Endothelial cell (in vitro differentiated cells): Measurements from ENCODE around the gene REPS2. TPM values are rescaled to one million over a fixed set of nuclear protein-coding genes. Genes with fewer than 3 reads are reported as not detected.

ENCODE experiments used
- DNase-seq: peaks from one replicate; pipeline ENCODE4 v3.0.0; 2021; ENCODE audit warnings: low spot score
- H3K27ac Mint-ChIP-seq: one replicate; pipeline ENCODE4 v1.8.0; 2021; ENCODE audit warnings: mixed read lengths, inconsistent platforms; ENCODE audit not compliant: unreplicated experiment
- H3K27me3 Mint-ChIP-seq: one replicate; pipeline ENCODE4 v1.8.0; 2021; ENCODE audit warnings: mild to moderate bottlenecking, moderate library complexity, mixed read lengths, inconsistent platforms; ENCODE audit not compliant: unreplicated experiment
- H3K36me3 Mint-ChIP-seq: one replicate; pipeline ENCODE4 v1.8.0; 2021; ENCODE audit warnings: mild to moderate bottlenecking, low read depth, mixed read lengths, inconsistent platforms; ENCODE audit not compliant: unreplicated experiment
- H3K4me1 Mint-ChIP-seq: one replicate; pipeline ENCODE4 v1.8.0; 2021; ENCODE audit warnings: mild to moderate bottlenecking, mixed read lengths, inconsistent platforms; ENCODE audit not compliant: unreplicated experiment
- H3K4me3 Mint-ChIP-seq: one replicate; pipeline ENCODE4 v1.8.0; 2021; ENCODE audit warnings: mild to moderate bottlenecking, mixed read lengths, inconsistent platforms; ENCODE audit not compliant: unreplicated experiment
- H3K9me3 Mint-ChIP-seq: one replicate; pipeline ENCODE4 v1.8.0; 2021; ENCODE audit warnings: mixed read lengths, inconsistent platforms; ENCODE audit not compliant: unreplicated experiment
- CTCF ChIP-seq: fragments of 200-600 bp; sonication (generic); IDR thresholded peaks from one replicate; pipeline ENCODE4 v1.5.0; 2021; ENCODE audit warnings: antibody characterized with exemption; ENCODE audit not compliant: unreplicated experiment
- total RNA-seq: library from RNA; stranded (reverse); fragmentation: NEBNext Ultra II Directional; extraction: Animal tissue kit (Norgen Biotek cat#: 25700); gene quantifications from one replicate; pipeline ENCODE4 v1.2.1, GENCODE V29; 2021; ENCODE audit not compliant: unreplicated experiment

The REPS2 gene
- total RNA-seq, 1 donor from 2014 or later, result 10.6 TPM

- Mint-ChIP-seq H3K27me3 (no peaks in the 10 kb centered on the region), H3K9me3 (no peaks in the 10 kb centered on the region), H3K27ac (no peak overlapping the region), H3K36me3 (no peaks in the 10 kb centered on the region), H3K4me1 (peaks cover 6% of the 10 kb centered on the region), H3K4me3 (no peak overlapping the region)
- no peak for DNase-seq
- no peak for TF ChIP-seq CTCF
These were observed 59.4 kb downstream of the REPS2 start for GRCh38 chrX:17005712-17006368.

GRCh38 chrX:17007134-17007768 is 60.8 kb downstream of the REPS2 start:
- DNase-seq, result no peak
- Mint-ChIP-seq H3K27me3 (no peaks in the 10 kb centered on the region), H3K9me3 (no peaks in the 10 kb centered on the region), H3K27ac (no peak overlapping the region), H3K4me1 (peaks cover 6% of the 10 kb centered on the region), H3K36me3 (no peaks in the 10 kb centered on the region), H3K4me3 (no peak overlapping the region)
- TF ChIP-seq CTCF, result no peak

- Mint-ChIP-seq H3K9me3 (no peaks in the 10 kb centered on the region), H3K36me3 (no peaks in the 10 kb centered on the region), H3K4me3 (no peak overlapping the region), H3K4me1 (peaks cover 11% of the 10 kb centered on the region), H3K27ac (peak overlapping the region; percentile 32), H3K27me3 (no peaks in the 10 kb centered on the region)
- no peak for TF ChIP-seq CTCF
- DNase-seq, result no peak
These were observed 63.6 kb downstream of the REPS2 start for GRCh38 chrX:17009856-17010625.

- no peak for DNase-seq
These were observed 66.0 kb downstream of the REPS2 start for GRCh38 chrX:17012465-17012864.

More at GRCh38 chrX:17012465-17012864, 66.0 kb downstream of the REPS2 start:
- no peaks in the 10 kb centered on the region for H3K36me3 Mint-ChIP-seq
- H3K27ac Mint-ChIP-seq, result no peak overlapping the region
- no peaks in the 10 kb centered on the region for H3K9me3 Mint-ChIP-seq
- no peaks in the 10 kb centered on the region for H3K27me3 Mint-ChIP-seq
- no peak for TF ChIP-seq CTCF
- H3K4me3 Mint-ChIP-seq, result no peak overlapping the region
- peaks cover 11% of the 10 kb centered on the region for H3K4me1 Mint-ChIP-seq
